Measurements from ENCODE around the gene RERE.

Gene RERE

GRCh38 chr1:8422510-8423268, 394.8 kb downstream of the RERE start:
- peak overlapping the region; percentile 84 for H3K27ac ChIP-seq (ENCODE audit: insufficient read depth, low read depth, low read length, poor library complexity, severe bottlenecking)
- H3K36me3 ChIP-seq (ENCODE audit: control insufficient read depth, insufficient read depth, low read length) = no peaks in the 10 kb centered on the region
- peak overlapping the region; percentile 60 for H3K4me3 ChIP-seq (ENCODE audit: insufficient read depth, low read depth, low read length)
- H3K4me1 ChIP-seq (ENCODE audit: control insufficient read depth, insufficient read depth, low read length) = peaks cover 56% of the 10 kb centered on the region
- H3K9me3 ChIP-seq (ENCODE audit: control insufficient read depth, low read length) = no peaks in the 10 kb centered on the region
- no peaks in the 10 kb centered on the region for H3K27me3 ChIP-seq (ENCODE audit: control insufficient read depth, insufficient read depth, low read length, poor library complexity, severe bottlenecking)
- 17 to 21% methylated on average over 19 of the region's 19 CpGs for WGBS, 2 experiments

GRCh38 chr1:8421721-8422120, 395.7 kb downstream of the RERE start:
- H3K9me3 ChIP-seq (ENCODE audit: control insufficient read depth, low read length) = no peaks in the 10 kb centered on the region
- no peaks in the 10 kb centered on the region for H3K36me3 ChIP-seq (ENCODE audit: control insufficient read depth, insufficient read depth, low read length)
- H3K4me3 ChIP-seq (ENCODE audit: insufficient read depth, low read depth, low read length) = peak overlapping the region; percentile 60
- H3K27me3 ChIP-seq (ENCODE audit: control insufficient read depth, insufficient read depth, low read length, poor library complexity, severe bottlenecking) = no peaks in the 10 kb centered on the region
- peaks cover 57% of the 10 kb centered on the region for H3K4me1 ChIP-seq (ENCODE audit: control insufficient read depth, insufficient read depth, low read length)
- 83 to 85% methylated on average over 6 of the region's 6 CpGs for WGBS, 2 experiments
- H3K27ac ChIP-seq (ENCODE audit: insufficient read depth, low read depth, low read length, poor library complexity, severe bottlenecking) = no peak overlapping the region

- Histone ChIP-seq H3K4me3 (ENCODE audit: insufficient read depth, low read depth, low read length) (no peak overlapping the region), H3K27ac (ENCODE audit: insufficient read depth, low read depth, low read length, poor library complexity, severe bottlenecking) (no peak overlapping the region), H3K9me3 (ENCODE audit: control insufficient read depth, low read length) (no peaks in the 10 kb centered on the region), H3K36me3 (ENCODE audit: control insufficient read depth, insufficient read depth, low read length) (no peaks in the 10 kb centered on the region), H3K4me1 (ENCODE audit: control insufficient read depth, insufficient read depth, low read length) (peaks cover 55% of the 10 kb centered on the region), H3K27me3 (ENCODE audit: control insufficient read depth, insufficient read depth, low read length, poor library complexity, severe bottlenecking) (no peaks in the 10 kb centered on the region)
Measured at GRCh38 chr1:8420318-8420717, 397.1 kb downstream of the RERE start.

- Histone ChIP-seq H3K4me1 (ENCODE audit: control insufficient read depth, insufficient read depth, low read length) (peaks cover 54% of the 10 kb centered on the region), H3K27me3 (ENCODE audit: control insufficient read depth, insufficient read depth, low read length, poor library complexity, severe bottlenecking) (no peaks in the 10 kb centered on the region), H3K36me3 (ENCODE audit: control insufficient read depth, insufficient read depth, low read length) (no peaks in the 10 kb centered on the region)
Measured at GRCh38 chr1:8419861-8420260, 397.6 kb downstream of the RERE start.

GRCh38 chr1:8419172-8419571, 398.3 kb downstream of the RERE start:
- Histone ChIP-seq H3K27me3 (ENCODE audit: control insufficient read depth, insufficient read depth, low read length, poor library complexity, severe bottlenecking) (no peaks in the 10 kb centered on the region), H3K9me3 (ENCODE audit: control insufficient read depth, low read length) (no peaks in the 10 kb centered on the region), H3K4me3 (ENCODE audit: insufficient read depth, low read depth, low read length) (no peak overlapping the region), H3K4me1 (ENCODE audit: control insufficient read depth, insufficient read depth, low read length) (peaks cover 48% of the 10 kb centered on the region), H3K27ac (ENCODE audit: insufficient read depth, low read depth, low read length, poor library complexity, severe bottlenecking) (peak overlapping the region; percentile 17), H3K36me3 (ENCODE audit: control insufficient read depth, insufficient read depth, low read length) (no peaks in the 10 kb centered on the region)
- WGBS, 2 experiments = 65 to 67% methylated on average over 6 of the region's 6 CpGs

More at GRCh38 chr1:8419861-8420260, 397.6 kb downstream of the RERE start:
- H3K4me3 ChIP-seq (ENCODE audit: insufficient read depth, low read depth, low read length) = no peak overlapping the region
- no peak overlapping the region for H3K27ac ChIP-seq (ENCODE audit: insufficient read depth, low read depth, low read length, poor library complexity, severe bottlenecking)
- 89 to 91% methylated on average over 3 of the region's 3 CpGs for WGBS, 2 experiments
- no peaks in the 10 kb centered on the region for H3K9me3 ChIP-seq (ENCODE audit: control insufficient read depth, low read length)

- Histone ChIP-seq H3K9me3 (ENCODE audit: control insufficient read depth, low read length) (no peaks in the 10 kb centered on the region), H3K36me3 (ENCODE audit: control insufficient read depth, insufficient read depth, low read length) (no peaks in the 10 kb centered on the region), H3K27ac (ENCODE audit: insufficient read depth, low read depth, low read length, poor library complexity, severe bottlenecking) (no peak overlapping the region), H3K4me3 (ENCODE audit: insufficient read depth, low read depth, low read length) (no peak overlapping the region), H3K27me3 (ENCODE audit: control insufficient read depth, insufficient read depth, low read length, poor library complexity, severe bottlenecking) (no peaks in the 10 kb centered on the region), H3K4me1 (ENCODE audit: control insufficient read depth, insufficient read depth, low read length) (peaks cover 47% of the 10 kb centered on the region)
- 91 to 99% methylated on average over 4 of the region's 4 CpGs for WGBS, 2 experiments
Measured at GRCh38 chr1:8418301-8418700, 399.1 kb downstream of the RERE start.

GRCh38 chr1:8417625-8418024, 399.8 kb downstream of the RERE start:
- Histone ChIP-seq H3K27ac (ENCODE audit: insufficient read depth, low read depth, low read length, poor library complexity, severe bottlenecking) (no peak overlapping the region), H3K27me3 (ENCODE audit: control insufficient read depth, insufficient read depth, low read length, poor library complexity, severe bottlenecking) (no peaks in the 10 kb centered on the region), H3K36me3 (ENCODE audit: control insufficient read depth, insufficient read depth, low read length) (no peaks in the 10 kb centered on the region), H3K9me3 (ENCODE audit: control insufficient read depth, low read length) (no peaks in the 10 kb centered on the region), H3K4me1 (ENCODE audit: control insufficient read depth, insufficient read depth, low read length) (peaks cover 46% of the 10 kb centered on the region), H3K4me3 (ENCODE audit: insufficient read depth, low read depth, low read length) (no peak overlapping the region)
- WGBS, 2 experiments = 87 to 95% methylated on average over 5 of the region's 5 CpGs

- Histone ChIP-seq H3K27ac (ENCODE audit: insufficient read depth, low read depth, low read length, poor library complexity, severe bottlenecking) (no peak overlapping the region), H3K4me1 (ENCODE audit: control insufficient read depth, insufficient read depth, low read length) (peaks cover 40% of the 10 kb centered on the region), H3K4me3 (ENCODE audit: insufficient read depth, low read depth, low read length) (no peak overlapping the region), H3K9me3 (ENCODE audit: control insufficient read depth, low read length) (no peaks in the 10 kb centered on the region), H3K36me3 (ENCODE audit: control insufficient read depth, insufficient read depth, low read length) (no peaks in the 10 kb centered on the region), H3K27me3 (ENCODE audit: control insufficient read depth, insufficient read depth, low read length, poor library complexity, severe bottlenecking) (no peaks in the 10 kb centered on the region)
- 78 to 92% methylated on average over 2 to 3 of the region's 3 CpGs for WGBS, 2 experiments
Measured at GRCh38 chr1:8416881-8417280, 400.6 kb downstream of the RERE start.

- Histone ChIP-seq H3K27me3 (ENCODE audit: control insufficient read depth, insufficient read depth, low read length, poor library complexity, severe bottlenecking) (no peaks in the 10 kb centered on the region), H3K27ac (ENCODE audit: insufficient read depth, low read depth, low read length, poor library complexity, severe bottlenecking) (no peak overlapping the region), H3K4me1 (ENCODE audit: control insufficient read depth, insufficient read depth, low read length) (peaks cover 36% of the 10 kb centered on the region), H3K9me3 (ENCODE audit: control insufficient read depth, low read length) (no peaks in the 10 kb centered on the region), H3K4me3 (ENCODE audit: insufficient read depth, low read depth, low read length) (no peak overlapping the region), H3K36me3 (ENCODE audit: control insufficient read depth, insufficient read depth, low read length) (no peaks in the 10 kb centered on the region)
- 93 to 95% methylated on average over 7 of the region's 7 CpGs for WGBS, 2 experiments
Measured at GRCh38 chr1:8415526-8416278, 401.7 kb downstream of the RERE start.

- no peaks in the 10 kb centered on the region for H3K36me3 ChIP-seq (ENCODE audit: control insufficient read depth, insufficient read depth, low read length)
- WGBS, 2 experiments = 93 to 95% methylated on average over 7 to 8 of the region's 8 CpGs
- no peaks in the 10 kb centered on the region for H3K27me3 ChIP-seq (ENCODE audit: control insufficient read depth, insufficient read depth, low read length, poor library complexity, severe bottlenecking)
- peaks cover 37% of the 10 kb centered on the region for H3K4me1 ChIP-seq (ENCODE audit: control insufficient read depth, insufficient read depth, low read length)
- H3K27ac ChIP-seq (ENCODE audit: insufficient read depth, low read depth, low read length, poor library complexity, severe bottlenecking) = no peak overlapping the region
- H3K4me3 ChIP-seq (ENCODE audit: insufficient read depth, low read depth, low read length) = no peak overlapping the region
- H3K9me3 ChIP-seq (ENCODE audit: control insufficient read depth, low read length) = no peaks in the 10 kb centered on the region
Measured at GRCh38 chr1:8412183-8412831, 405.1 kb downstream of the RERE start.
